Inflammatory macrophage (primary cell): Measurements from ENCODE around the gene WAS.
A peak's percentile ranks its signal among the peaks of the same experiment; 100 is the strongest.
"Not testable (repeated sequence)": the region's sequence is repeated elsewhere in the genome, so short reads cannot be mapped to it uniquely, and the experiment has no call there.

Experiments used
- DNase-seq, 2 donors: peaks; one replicate each; pipeline ENCODE4 v3.0.0-alpha.2; 2020 to 2022
- total RNA-seq, 18 experiments: gene quantifications; one replicate each; lab custom pipeline; 2026; ENCODE audit warnings: mixed read lengths in 6 of 18, inconsistent platforms in 2 of 18; lab: John Stamatoyannopoulos, UW

WAS gene
- 6.7 to 53.1 (median 16.7) reads per million in 18 experiments for total RNA-seq

DNA sequence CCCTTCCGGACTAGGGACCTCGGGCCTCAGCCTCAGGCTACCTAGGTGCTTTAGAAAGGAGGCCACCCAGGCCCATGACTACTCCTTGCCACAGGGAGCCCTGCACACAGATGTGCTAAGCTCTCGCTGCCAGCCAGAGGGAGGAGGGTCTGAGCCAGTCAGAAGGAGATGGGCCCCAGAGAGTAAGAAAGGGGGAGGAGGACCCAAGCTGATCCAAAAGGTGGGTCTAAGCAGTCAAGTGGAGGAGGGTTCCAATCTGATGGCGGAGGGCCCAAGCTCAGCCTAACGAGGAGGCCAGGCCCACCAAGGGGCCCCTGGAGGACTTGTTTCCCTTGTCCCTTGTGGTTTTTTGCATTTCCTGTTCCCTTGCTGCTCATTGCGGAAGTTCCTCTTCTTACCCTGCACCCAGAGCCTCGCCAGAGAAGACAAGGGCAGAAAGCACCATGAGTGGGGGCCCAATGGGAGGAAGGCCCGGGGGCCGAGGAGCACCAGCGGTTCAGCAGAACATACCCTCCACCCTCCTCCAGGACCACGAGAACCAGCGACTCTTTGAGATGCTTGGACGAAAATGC is at the start of gene WAS:
WAS (plus strand) TSS at position 389 of the 572 bp plus-strand sequence; CDS start at position 444, 55 bp downstream.
- DNase-seq = peak; percentile 75 to 77

DNA sequence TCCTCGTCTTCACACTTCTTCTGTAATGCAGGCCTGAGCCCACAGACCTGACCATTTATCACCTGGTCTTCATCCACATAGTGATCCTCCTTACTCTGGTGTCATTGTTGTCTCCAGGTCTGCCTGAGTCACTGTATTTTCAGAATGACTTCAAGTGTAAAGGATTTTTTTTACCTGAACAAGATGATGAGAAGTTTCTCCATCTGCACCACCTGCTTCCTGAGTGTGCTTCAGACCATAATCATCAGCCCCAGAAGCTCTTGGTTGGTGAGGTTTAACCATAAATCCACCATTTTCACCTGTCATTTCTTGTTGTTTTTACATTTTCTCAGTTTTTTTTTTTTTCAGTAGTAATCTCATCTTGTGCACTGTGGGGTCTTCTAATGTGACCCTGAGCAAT is 47.3 kb upstream of the WAS start:
- no peak for DNase-seq

GRCh38 chrX:48636776-48637175 is 46.8 kb upstream of the WAS start:
- no peak for DNase-seq

DNA sequence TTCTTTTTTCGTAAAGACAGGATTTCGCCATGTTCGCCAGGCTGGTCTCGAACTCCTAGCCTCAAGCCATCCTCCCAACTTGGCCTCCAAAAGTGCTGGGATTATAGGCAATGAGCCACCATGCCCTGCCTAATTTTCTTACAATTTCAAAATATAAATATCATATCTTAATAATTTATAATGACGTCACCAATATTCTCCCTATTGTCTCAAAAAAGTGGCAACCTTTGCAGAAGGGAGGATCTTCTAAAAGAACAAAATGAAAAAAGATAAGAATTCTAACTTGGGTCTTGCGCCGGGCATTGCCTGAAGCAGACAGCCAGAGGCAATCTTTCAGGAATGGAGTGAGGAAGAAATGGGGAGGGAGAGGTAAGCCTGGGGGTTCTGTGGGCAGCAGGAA is 37.9 kb upstream of the WAS start:
- no peak for DNase-seq

DNA sequence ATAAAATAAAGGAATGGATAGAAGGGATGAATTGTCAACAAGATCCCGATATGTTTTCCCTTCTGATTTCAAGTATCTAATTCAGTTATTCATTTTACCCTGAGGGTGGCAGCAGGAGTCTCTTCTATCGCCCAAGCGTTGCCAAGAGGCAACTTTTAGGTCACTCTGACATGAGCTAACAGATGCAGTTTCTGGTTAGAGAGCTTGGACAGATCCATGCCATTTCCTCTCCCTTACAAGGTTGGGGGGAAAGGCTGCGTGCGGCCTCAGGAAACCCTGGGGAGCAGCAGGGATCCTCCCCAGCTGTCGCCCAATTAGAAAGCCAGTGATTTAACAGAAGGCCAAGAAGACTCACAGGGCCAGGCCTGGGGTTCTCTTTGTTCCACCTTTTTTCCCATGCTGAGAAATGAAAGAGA is 35.3 kb upstream of the WAS start:
- DNase-seq = peak; percentile 52 to 61

- no peak for DNase-seq
These were observed 34.5 kb upstream of the WAS start for GRCh38 chrX:48649102-48649501.

DNA sequence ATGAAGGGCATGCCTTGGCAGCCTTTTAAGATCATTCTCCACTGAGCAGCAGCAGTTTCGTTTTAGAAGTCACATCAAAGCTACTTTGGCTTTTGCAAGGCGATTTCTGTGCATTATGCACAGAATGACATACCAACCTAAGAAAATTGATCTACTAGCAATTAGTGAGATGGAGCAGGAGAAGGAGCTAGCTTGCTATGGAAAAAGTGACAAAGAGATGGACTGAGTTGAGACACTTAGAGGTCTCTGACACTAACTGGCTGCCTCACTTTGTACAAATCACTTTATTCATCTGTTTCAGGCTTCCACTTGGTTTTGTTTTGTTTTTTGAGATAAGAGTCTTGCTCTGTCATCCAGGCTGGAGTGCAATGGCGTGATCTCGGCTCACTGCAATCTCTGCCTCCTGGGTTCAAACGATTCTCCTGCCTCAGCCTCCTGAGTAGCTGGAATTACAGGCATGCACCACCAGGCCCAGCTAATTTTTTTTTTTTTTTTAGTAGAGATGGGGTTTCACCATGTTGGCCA is 31.5 kb upstream of the WAS start:
- DNase-seq = not testable (repeated sequence)

GRCh38 chrX:48654746-48655145 is 28.9 kb upstream of the WAS start:
- DNase-seq = not testable (repeated sequence)

DNA sequence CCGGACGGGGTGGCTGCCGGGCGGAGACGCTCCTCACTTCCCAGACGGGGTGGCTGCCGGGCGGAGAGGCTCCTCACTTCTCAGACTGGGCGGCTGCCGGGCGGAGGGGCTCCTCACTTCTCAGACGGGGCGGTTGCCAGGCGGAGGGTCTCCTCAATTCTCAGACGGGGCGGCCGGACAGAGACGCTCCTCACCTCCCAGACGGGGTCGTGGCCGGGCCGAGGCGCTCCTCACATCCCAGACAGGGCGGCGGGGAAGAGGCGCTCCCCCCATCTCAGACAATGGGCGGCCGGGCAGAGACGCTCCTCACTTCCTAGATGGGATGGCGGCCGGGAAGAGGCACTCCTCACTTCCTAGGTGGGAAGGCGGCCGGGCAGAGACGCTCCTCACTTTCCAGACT is 23.9 kb upstream of the WAS start:
- not testable (repeated sequence) for DNase-seq

DNA sequence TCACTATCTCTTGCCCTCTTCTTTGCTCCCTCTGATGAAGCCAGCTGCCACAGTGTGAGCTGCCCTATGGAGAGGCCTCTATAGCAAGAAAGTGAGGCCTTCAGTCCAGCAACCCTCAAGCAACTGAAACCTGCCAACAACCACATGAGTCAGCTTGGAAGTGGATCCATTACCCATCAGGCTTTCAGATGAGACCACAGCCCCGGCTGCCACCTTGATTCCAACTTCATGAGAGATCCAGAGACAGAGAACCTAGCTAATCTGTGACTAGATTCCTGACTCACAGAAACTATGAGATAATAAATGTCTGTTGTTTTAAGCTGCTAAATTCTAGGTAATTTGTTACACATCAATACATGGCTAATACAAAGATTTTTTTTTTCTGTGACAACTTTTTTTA is 20.4 kb upstream of the WAS start:
- no peak for DNase-seq

DNA sequence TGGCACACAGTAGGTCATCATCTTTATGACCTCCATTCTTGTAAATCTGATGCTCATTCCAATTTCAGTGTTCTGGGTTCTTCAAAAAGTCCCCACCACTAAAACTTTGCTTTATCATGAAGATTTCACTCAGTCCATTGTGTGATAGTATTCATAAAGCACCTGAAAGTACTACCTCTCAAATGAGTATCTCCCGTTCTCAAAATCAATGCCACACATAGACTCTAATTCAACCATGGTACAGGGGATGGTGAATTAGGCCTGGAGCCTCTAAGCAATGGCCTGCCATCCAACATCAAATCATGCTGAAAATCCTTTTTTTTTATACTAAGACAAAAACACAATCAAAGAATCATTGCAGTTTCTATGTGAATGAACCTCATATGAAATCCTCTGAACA is 19.4 kb upstream of the WAS start:
- no peak for DNase-seq

DNA sequence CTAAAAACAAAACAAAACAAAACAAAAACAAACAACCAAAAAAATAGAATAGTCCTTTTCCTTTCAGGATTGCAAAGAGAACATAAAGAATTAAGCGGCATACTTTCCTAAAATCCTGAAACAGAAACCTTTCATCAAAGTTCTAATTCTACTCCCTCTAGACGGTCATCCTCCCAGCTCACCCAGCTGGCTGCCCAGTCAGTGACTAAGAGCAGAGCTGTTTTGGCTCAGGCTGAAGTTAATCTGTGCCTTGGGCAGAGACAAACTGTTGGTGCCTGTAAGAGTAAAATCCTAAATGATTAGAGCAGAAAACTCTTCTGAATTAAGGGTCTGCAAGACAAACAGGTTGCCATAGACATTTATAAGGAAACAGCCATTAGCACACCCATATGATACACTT is 17.6 kb upstream of the WAS start:
- DNase-seq = no peak

- no peak for DNase-seq
These were observed 16.9 kb upstream of the WAS start for GRCh38 chrX:48666649-48667048.

- DNase-seq = peak; percentile 53 to 80
These were observed 16.1 kb upstream of the WAS start for GRCh38 chrX:48667509-48667908.

DNA sequence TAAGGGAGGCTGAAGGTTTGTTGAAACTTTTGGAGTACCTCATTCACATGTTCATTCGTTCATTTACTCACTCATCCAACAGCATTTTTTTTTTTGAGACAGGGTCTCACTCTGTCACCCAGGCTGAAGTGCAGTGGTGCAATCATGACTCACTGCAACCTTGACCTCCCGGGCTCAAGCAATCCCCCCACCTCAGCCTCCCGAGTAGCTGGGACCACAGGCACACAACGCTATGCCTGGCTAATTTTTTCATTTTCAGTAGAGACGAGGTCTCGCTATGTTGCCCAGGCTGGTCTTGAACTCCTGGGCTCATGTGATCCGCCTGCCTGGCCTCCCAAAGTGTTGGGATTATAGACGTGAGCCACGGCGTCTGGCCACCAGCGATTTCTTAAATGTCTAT is 15.4 kb upstream of the WAS start:
- not testable (repeated sequence) for DNase-seq

- DNase-seq = peak; percentile 90 to 92
These were observed 7.3 kb upstream of the WAS start for GRCh38 chrX:48676106-48676892.

DNA sequence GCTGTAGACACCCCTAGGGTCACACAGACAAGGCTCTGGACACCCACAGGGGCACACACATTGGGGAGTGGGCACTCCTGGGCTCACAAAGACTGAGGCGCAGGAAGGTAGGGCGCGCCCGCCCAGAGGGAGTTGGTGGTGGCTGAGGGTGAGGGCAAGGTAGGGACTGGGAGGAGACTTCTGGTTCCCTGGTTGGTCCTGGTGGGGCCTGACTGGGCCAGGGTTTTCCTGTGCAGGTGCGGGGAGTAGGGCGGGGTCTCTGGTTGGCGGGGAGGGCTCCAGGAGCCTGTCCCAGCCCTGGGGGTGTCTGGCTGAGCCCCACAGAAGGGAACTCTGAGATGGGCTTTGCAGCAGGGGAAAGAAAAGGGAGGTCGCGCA is 6.7 kb upstream of the WAS start:
- no peak for DNase-seq

- no peak for DNase-seq
These were observed 6.1 kb upstream of the WAS start for GRCh38 chrX:48677516-48677915.

DNA sequence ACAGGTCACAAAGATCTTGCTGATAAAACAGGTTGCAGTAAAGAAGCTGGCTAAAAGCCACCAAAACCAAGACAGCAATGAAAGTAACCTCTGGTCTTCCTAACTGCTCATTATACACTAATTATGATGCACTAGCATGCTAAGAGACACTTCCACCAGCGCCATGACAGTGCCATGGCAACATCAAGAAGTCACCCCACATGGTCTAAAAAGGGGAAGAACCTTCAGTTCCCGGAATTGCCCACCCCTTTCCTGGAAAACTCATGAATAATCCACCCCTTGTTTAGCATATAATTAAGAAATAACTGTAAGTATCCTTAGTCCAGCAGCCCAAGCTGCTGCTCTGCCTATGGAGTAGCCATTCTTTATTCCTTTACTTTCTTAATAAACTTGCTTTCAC is 3.1 kb upstream of the WAS start:
- peak; percentile 84 to 92 for DNase-seq

- DNase-seq = not testable (repeated sequence)
These were observed 2.7 kb upstream of the WAS start for GRCh38 chrX:48680925-48681324.

GRCh38 chrX:48681539-48682183 is 1.9 kb upstream of the WAS start:
- DNase-seq = no peak

DNA sequence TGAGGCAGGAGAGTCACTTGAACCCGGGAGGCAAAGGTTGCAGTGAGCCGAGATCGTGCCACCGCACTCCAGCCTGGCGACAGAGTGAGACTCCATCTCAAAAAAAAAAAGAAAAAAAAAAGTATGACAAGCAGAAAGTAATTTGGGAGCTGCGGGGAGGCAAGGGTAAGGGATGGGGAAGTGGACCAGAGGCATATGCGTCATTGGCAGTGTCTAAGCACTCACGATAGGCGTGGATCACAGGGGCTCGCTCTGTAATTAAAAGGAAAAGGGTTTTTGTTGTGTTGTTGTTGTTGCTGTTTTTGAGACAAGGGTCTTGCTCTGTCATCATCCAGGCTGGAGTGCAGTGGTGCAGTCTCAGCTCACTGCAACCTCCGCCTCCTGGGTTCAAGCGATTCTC is 804 bp upstream of the WAS start:
- peak; percentile 66 to 78 for DNase-seq

GRCh38 chrX:48684134-48684533 is 535 bp downstream of the WAS start:
- DNase-seq = no peak

DNA sequence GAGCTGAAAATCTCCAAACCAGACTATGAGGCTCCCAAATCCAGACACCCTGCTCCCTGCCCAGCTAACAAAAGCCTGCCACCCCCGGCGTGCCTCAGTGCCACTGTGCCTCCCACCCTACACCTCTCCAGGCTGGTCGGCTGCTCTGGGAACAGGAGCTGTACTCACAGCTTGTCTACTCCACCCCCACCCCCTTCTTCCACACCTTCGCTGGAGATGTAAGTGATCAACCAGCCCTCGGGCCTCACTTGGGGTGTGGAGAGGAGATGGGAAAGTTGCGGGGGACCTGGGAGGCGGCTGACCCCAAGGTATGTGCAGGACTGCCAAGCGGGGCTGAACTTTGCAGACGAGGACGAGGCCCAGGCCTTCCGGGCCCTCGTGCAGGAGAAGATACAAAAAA is 1.8 kb downstream of the WAS start:
- DNase-seq = no peak
